Esophagus muscularis mucosa (tissue), 4 donors: Measurements from ENCODE around the gene GAA. TPM values are rescaled to one million over a fixed set of nuclear protein-coding genes. Genes with fewer than 3 reads are reported as not detected.

Experiments used
- DNase-seq: peaks from one replicate; pipeline ENCODE4 v3.0.0-alpha.2; 2017; ENCODE audit errors: extremely low spot score
- H3K27ac ChIP-seq, 4 donors: fragments of 200-600 bp; sonication (generic); replicated peaks in 1 of 4; 1 replicate in 3 of 4; 2 replicates in 1 of 4; pipeline ENCODE4 v1.5.1; 2016 to 2019; ENCODE audit warnings: mild to moderate bottlenecking in 1 of 4
- H3K27me3 ChIP-seq, 4 donors: fragments of 200-600 bp; sonication (generic); one replicate each; pipeline versions ENCODE4 v1.5.1 to v1.6.0; 2016 to 2019
- H3K36me3 ChIP-seq, 4 donors: fragments of 200-600 bp; sonication (generic); one replicate each; pipeline ENCODE4 v1.5.1; 2016 to 2019
- H3K4me1 ChIP-seq, 4 donors: fragments of 200-600 bp; sonication (generic); one replicate each; pipeline ENCODE4 v1.5.1; 2016 to 2019
- H3K4me3 ChIP-seq, 4 donors: fragments of 200-600 bp; sonication (generic); 1 replicate in 2 of 4; 2 replicates in 2 of 4; pipeline ENCODE4 v1.5.1; 2016 to 2019; ENCODE audit warnings: mild to moderate bottlenecking in 4 of 4, moderate library complexity in 1 of 4
- H3K9me3 ChIP-seq, 4 donors: fragments of 200-600 bp; sonication (generic); 1 replicate in 3 of 4; 2 replicates in 1 of 4; pipeline ENCODE4 v1.5.1; 2016 to 2019
- CTCF ChIP-seq, 3 experiments: fragments of 200-600 bp in 2 of 3; fragments of 450-650 bp in 1 of 3; sonication (generic) in 2 of 3; IDR thresholded peaks; one replicate each; pipeline ENCODE4 v1.5.1; 2017 to 2019; ENCODE audit warnings: antibody characterized with exemption in 3 of 3, mild to moderate bottlenecking in 2 of 3, moderate library complexity in 1 of 3
- EP300 ChIP-seq: sonication (generic); formaldehyde crosslinking; IDR thresholded peaks from one replicate; pipeline ENCODE4 v1.6.1; 2017; ENCODE audit warnings: antibody characterized with exemption
- POLR2A ChIP-seq: fragments of 450-650 bp; IDR thresholded peaks from one replicate; pipeline ENCODE4 v1.6.1; 2017; ENCODE audit warnings: antibody characterized with exemption, moderate library complexity, mild to moderate bottlenecking, low read depth
- POLR2AphosphoS5 ChIP-seq, 2 donors: sonication (generic); formaldehyde crosslinking; IDR thresholded peaks; one replicate each; pipeline ENCODE4 v1.6.1; 2017; ENCODE audit warnings: antibody characterized with exemption in 2 of 2
- WGBS: methylation state at CpG from one replicate; pipeline ENCODE4 v1.1.5; 2018; 5-methylcytosine and 5-hydroxymethylcytosine counted together
- intact Hi-C: fragments of 100-400 bp; cut with DNase I; formaldehyde crosslinking; loops from one replicate; pipeline ENCODE4 v1.15.1; 2023
- small RNA-seq, 3 donors: library from RNA; depleted of rRNA; stranded (forward); fragments of <200 nt; gene quantifications; one replicate each; pipeline ENCODE3, GENCODE V24; 2016
- total RNA-seq, 4 donors: library from RNA; depleted of rRNA; stranded (reverse); fragments of >200 nt; gene quantifications; one replicate each; pipeline versions ENCODE4 v1.1.0 to v1.2.1, GENCODE V29; 2016

GAA gene
- total RNA-seq, 4 donors from 2014 or later, result 65.4 to 84.4 (median 73.7) TPM

GRCh38 chr17:80169107-80169506 is 67.7 kb downstream of the GAA start:
- DNase-seq, result no peak
- H3K9me3 ChIP-seq, result no peaks in the 10 kb centered on the region
- 92% methylated on average over 5 of the region's 5 CpGs for WGBS
- H3K4me3 ChIP-seq, result no peak overlapping the region
- H3K36me3 ChIP-seq, result no peaks in the 10 kb centered on the region
- TF ChIP-seq CTCF (IDR thresholded peaks at IDR 0.05) (no peak), EP300 (no peak), POLR2AphosphoS5 (IDR thresholded peaks at IDR 0.05) (no peak), POLR2A (no peak)
- intact Hi-C loops, result no loop called here
- no peak overlapping the region for H3K27ac ChIP-seq
- no peaks in the 10 kb centered on the region for H3K4me1 ChIP-seq
- H3K27me3 ChIP-seq, result peaks cover 0 to 10% (median 0%) of the 10 kb centered on the region in 4 donors

Small RNA genes within 50 kb of the gene (small RNA-seq; reads per million reads assigned to genes)
- gene AC087741.2 (0 reads per million in 3 donors), gene MIR1268B (0 reads per million in 3 donors)

Other genes starting within 250 kb of the GAA start
- 10 to 100 TPM; 30.3 to 37.4 (median 33.2) TPM for gene TBC1D16, start 65.7 kb upstream of the GAA start, total RNA-seq
- 1 to 10 TPM; 4.9 to 9.5 (median 7.8) TPM for gene CCDC40, start 64.9 kb upstream of the GAA start, total RNA-seq
- 10 to 100 TPM; 31.0 to 61.0 (median 39.8) TPM for gene EIF4A3, start 45.5 kb downstream of the GAA start, total RNA-seq
- under 1 TPM in 3 of 4 donors, not detected in 1; 0.23 to 0.33 (median 0.32) TPM for gene CARD14, start 68.4 kb downstream of the GAA start, total RNA-seq
- 10 to 100 TPM; 12.9 to 24.4 (median 21.3) TPM for gene SGSH, start 118.8 kb downstream of the GAA start, total RNA-seq
- gene SLC26A11, start 118.8 kb downstream of the GAA start, total RNA-seq, result 10 to 100 TPM; 11.3 to 13.8 (median 12.7) TPM
- 10 to 100 TPM; 55.8 to 85.7 (median 75.9) TPM for gene RNF213, start 159.3 kb downstream of the GAA start, total RNA-seq